SJCRH30 (cell line): ENCODE measurements around the gene SERPINB13. TPM values are rescaled to one million over a fixed set of nuclear protein-coding genes. Genes with fewer than 3 reads are reported as not detected.
A peak's percentile ranks its signal among the peaks of the same experiment; 100 is the strongest.
"Not testable (repeated sequence)": the region's sequence is repeated elsewhere in the genome, so short reads cannot be mapped to it uniquely, and the experiment has no call there.

Experiments used
- DNase-seq, 2 experiments: peaks; one replicate each; pipeline ENCODE4 v3.0.0-alpha.2; 2015 to 2020
- H3K27ac ChIP-seq: fragments of 250-450 bp; sonication (Bioruptor Pico); 2 replicates; pipeline ENCODE4 v1.5.1; 2020; ENCODE audit warnings: mild to moderate bottlenecking, moderate library complexity
- H3K27me3 ChIP-seq: fragments of 250-450 bp; sonication (Bioruptor Pico); 2 replicates; pipeline ENCODE4 v1.5.1; 2020; ENCODE audit warnings: mild to moderate bottlenecking, moderate library complexity
- H3K36me3 ChIP-seq: fragments of 250-450 bp; sonication (Bioruptor Pico); 2 replicates; pipeline ENCODE4 v1.5.1; 2020; ENCODE audit warnings: mild to moderate bottlenecking, moderate library complexity
- H3K4me1 ChIP-seq: fragments of 250-450 bp; sonication (Bioruptor Pico); 2 replicates; pipeline ENCODE4 v1.5.1; 2020; ENCODE audit warnings: mild to moderate bottlenecking, moderate library complexity
- H3K4me3 ChIP-seq: fragments of 250-450 bp; sonication (Bioruptor Pico); 2 replicates; pipeline ENCODE4 v1.5.1; 2020; ENCODE audit warnings: mild to moderate bottlenecking, moderate library complexity
- H3K9me3 ChIP-seq: fragments of 250-450 bp; sonication (Bioruptor Pico); replicated peaks from 2 replicates; pipeline ENCODE4 v1.5.1; 2020; ENCODE audit warnings: mild to moderate bottlenecking, moderate library complexity
- total RNA-seq: library from RNA; depleted of rRNA; stranded (reverse); fragments of >200 nt; shearing (Covaris generic); gene quantifications from 2 replicates; pipeline ENCODE4 v1.2.3, GENCODE V29; 2014

Gene SERPINB13
- total RNA-seq, 1 experiment from 2014 or later, result not detected

GRCh38 chr18:63604791-63605567 lies 17.8 kb downstream of the SERPINB13 start:
- peak in 1 of 2 experiments; percentile 1 for DNase-seq
- no peak overlapping the region for H3K4me3 ChIP-seq
- H3K27me3 ChIP-seq, result no peaks in the 10 kb centered on the region
- no peak overlapping the region for H3K27ac ChIP-seq
- no peaks in the 10 kb centered on the region for H3K36me3 ChIP-seq
- no peaks in the 10 kb centered on the region for H3K9me3 ChIP-seq
- no peaks in the 10 kb centered on the region for H3K4me1 ChIP-seq

GRCh38 chr18:63606526-63606925 lies 19.4 kb downstream of the SERPINB13 start:
- Histone ChIP-seq H3K9me3 (no peaks in the 10 kb centered on the region), H3K4me1 (no peaks in the 10 kb centered on the region), H3K36me3 (no peaks in the 10 kb centered on the region), H3K27me3 (no peaks in the 10 kb centered on the region), H3K27ac (no peak overlapping the region), H3K4me3 (no peak overlapping the region)
- DNase-seq, result no peak

- H3K9me3 ChIP-seq, result no peaks in the 10 kb centered on the region
- no peak overlapping the region for H3K27ac ChIP-seq
- no peaks in the 10 kb centered on the region for H3K36me3 ChIP-seq
- no peak overlapping the region for H3K4me3 ChIP-seq
- H3K27me3 ChIP-seq, result no peaks in the 10 kb centered on the region
- no peaks in the 10 kb centered on the region for H3K4me1 ChIP-seq
- no peak for DNase-seq
Measured at GRCh38 chr18:63613420-63613819, 26.3 kb downstream of the SERPINB13 start.

- no peaks in the 10 kb centered on the region for H3K4me1 ChIP-seq
- H3K4me3 ChIP-seq, result no peak overlapping the region
- no peak overlapping the region for H3K27ac ChIP-seq
- no peaks in the 10 kb centered on the region for H3K9me3 ChIP-seq
- H3K27me3 ChIP-seq, result no peaks in the 10 kb centered on the region
- H3K36me3 ChIP-seq, result no peaks in the 10 kb centered on the region
- no peak for DNase-seq
Measured at GRCh38 chr18:63617049-63617914, 30.1 kb downstream of the SERPINB13 start.

GRCh38 chr18:63617915-63618234 lies 30.7 kb downstream of the SERPINB13 start:
- Histone ChIP-seq H3K4me1 (no peaks in the 10 kb centered on the region), H3K27me3 (no peaks in the 10 kb centered on the region), H3K4me3 (no peak overlapping the region), H3K27ac (no peak overlapping the region), H3K36me3 (no peaks in the 10 kb centered on the region), H3K9me3 (no peaks in the 10 kb centered on the region)
- no peak for DNase-seq

GRCh38 chr18:63619661-63620060 lies 32.5 kb downstream of the SERPINB13 start:
- H3K9me3 ChIP-seq, result no peaks in the 10 kb centered on the region
- no peak overlapping the region for H3K4me3 ChIP-seq
- H3K36me3 ChIP-seq, result no peaks in the 10 kb centered on the region
- H3K27ac ChIP-seq, result no peak overlapping the region
- no peaks in the 10 kb centered on the region for H3K4me1 ChIP-seq
- no peak for DNase-seq
- no peaks in the 10 kb centered on the region for H3K27me3 ChIP-seq

- Histone ChIP-seq H3K9me3 (no peaks in the 10 kb centered on the region), H3K27ac (no peak overlapping the region), H3K4me3 (no peak overlapping the region), H3K36me3 (no peaks in the 10 kb centered on the region), H3K4me1 (no peaks in the 10 kb centered on the region), H3K27me3 (no peaks in the 10 kb centered on the region)
- DNase-seq, result no peak
Measured at GRCh38 chr18:63624863-63625262, 37.7 kb downstream of the SERPINB13 start.

GRCh38 chr18:63626431-63626830 lies 39.3 kb downstream of the SERPINB13 start:
- no peak overlapping the region for H3K27ac ChIP-seq
- no peaks in the 10 kb centered on the region for H3K9me3 ChIP-seq
- no peaks in the 10 kb centered on the region for H3K4me1 ChIP-seq
- no peaks in the 10 kb centered on the region for H3K27me3 ChIP-seq
- H3K4me3 ChIP-seq, result no peak overlapping the region
- no peak for DNase-seq
- no peaks in the 10 kb centered on the region for H3K36me3 ChIP-seq

GRCh38 chr18:63627819-63628218 lies 40.7 kb downstream of the SERPINB13 start:
- H3K9me3 ChIP-seq, result no peaks in the 10 kb centered on the region
- H3K36me3 ChIP-seq, result no peaks in the 10 kb centered on the region
- H3K4me3 ChIP-seq, result no peak overlapping the region
- H3K27me3 ChIP-seq, result no peaks in the 10 kb centered on the region
- H3K4me1 ChIP-seq, result no peaks in the 10 kb centered on the region
- H3K27ac ChIP-seq, result no peak overlapping the region
- no peak for DNase-seq

- DNase-seq, result no peak
- no peak overlapping the region for H3K27ac ChIP-seq
- H3K4me3 ChIP-seq, result no peak overlapping the region
- H3K27me3 ChIP-seq, result no peaks in the 10 kb centered on the region
- no peaks in the 10 kb centered on the region for H3K4me1 ChIP-seq
- H3K9me3 ChIP-seq, result no peaks in the 10 kb centered on the region
- H3K36me3 ChIP-seq, result no peaks in the 10 kb centered on the region
Measured at GRCh38 chr18:63637703-63638102, 50.6 kb downstream of the SERPINB13 start.

- not testable (repeated sequence) for H3K4me1 ChIP-seq, H3K27ac ChIP-seq, H3K36me3 ChIP-seq, H3K4me3 ChIP-seq, DNase-seq, H3K27me3 ChIP-seq, H3K9me3 ChIP-seq
Measured at GRCh38 chr18:63641157-63641680, 54.1 kb downstream of the SERPINB13 start.

GRCh38 chr18:63642668-63643356 lies 55.7 kb downstream of the SERPINB13 start:
- not testable (repeated sequence) for H3K4me3 ChIP-seq, H3K27ac ChIP-seq, H3K9me3 ChIP-seq, H3K36me3 ChIP-seq, H3K4me1 ChIP-seq, DNase-seq, H3K27me3 ChIP-seq

- DNase-seq, H3K27me3 ChIP-seq, H3K4me3 ChIP-seq, H3K27ac ChIP-seq, H3K36me3 ChIP-seq, H3K9me3 ChIP-seq, H3K4me1 ChIP-seq: not testable (repeated sequence)
Measured at GRCh38 chr18:63644142-63644541, 57.0 kb downstream of the SERPINB13 start, which contains the start of gene SERPINB4. Gene SERPINB4 (minus strand): TSS chr18:63644256. CDS start chr18:63643577, 679 bp downstream.

- H3K36me3 ChIP-seq, DNase-seq, H3K4me3 ChIP-seq, H3K27me3 ChIP-seq, H3K9me3 ChIP-seq, H3K27ac ChIP-seq, H3K4me1 ChIP-seq: not testable (repeated sequence)
Measured at GRCh38 chr18:63644694-63645093, 57.6 kb downstream of the SERPINB13 start.

- Histone ChIP-seq H3K27ac (no peak overlapping the region), H3K36me3 (no peaks in the 10 kb centered on the region), H3K4me3 (no peak overlapping the region), H3K9me3 (no peaks in the 10 kb centered on the region), H3K4me1 (no peaks in the 10 kb centered on the region), H3K27me3 (no peaks in the 10 kb centered on the region)
- DNase-seq, result no peak
Measured at GRCh38 chr18:63646936-63647335, 59.8 kb downstream of the SERPINB13 start.
